Urothelium cell line (cell line): ENCODE results near the gene ARID1A.
"Not testable (repeated sequence)": the region's sequence is repeated elsewhere in the genome, so short reads cannot be mapped to it uniquely, and the experiment has no call there.

Experiments
- DNase-seq: peaks from one replicate; pipeline ENCODE4 v3.0.0; 2011; ENCODE audit warnings: low spot score, mixed read lengths
- FAIRE-seq: peaks from 2 replicates; lab custom pipeline; 2011; peaks lifted over from hg19 to GRCh38; lab: Jason Lieb, UNC

Gene ARID1A

GRCh38 chr1:26695356-26696118 is at the start of gene ARID1A:
TSS of gene ARID1A (plus strand) at chr1:26696015. CDS start at chr1:26696404, 389 bp downstream.
- peak; percentile 79 for DNase-seq
- FAIRE-seq = no peak

- FAIRE-seq = no peak
- DNase-seq = no peak
Observed at GRCh38 chr1:26664802-26665201, 31.0 kb upstream of the ARID1A start.

- FAIRE-seq = no peak
- no peak for DNase-seq
Observed at GRCh38 chr1:26666855-26667254, 29.0 kb upstream of the ARID1A start.

GRCh38 chr1:26668106-26668786 is 27.6 kb upstream of the ARID1A start:
- DNase-seq, FAIRE-seq: not testable (repeated sequence)

GRCh38 chr1:26677306-26678115 is 18.3 kb upstream of the ARID1A start:
- DNase-seq (peak; percentile 86), FAIRE-seq (peak; percentile 85)

GRCh38 chr1:26684763-26685508 is 10.9 kb upstream of the ARID1A start:
- FAIRE-seq = no peak
- DNase-seq = no peak

- FAIRE-seq (no peak), DNase-seq (no peak)
Observed at GRCh38 chr1:26686795-26687194, 9.0 kb upstream of the ARID1A start.

- no peak for DNase-seq
- no peak for FAIRE-seq
Observed at GRCh38 chr1:26689504-26689903, 6.3 kb upstream of the ARID1A start.

- DNase-seq (no peak), FAIRE-seq (no peak)
Observed at GRCh38 chr1:26690157-26690556, 5.7 kb upstream of the ARID1A start.

GRCh38 chr1:26690576-26691031 is 5.2 kb upstream of the ARID1A start:
- FAIRE-seq (no peak), DNase-seq (no peak)

- DNase-seq = peak; percentile 80
- FAIRE-seq = no peak
Observed at GRCh38 chr1:26692211-26692792, 3.5 kb upstream of the ARID1A start.

GRCh38 chr1:26692793-26693490 is 2.9 kb upstream of the ARID1A start:
- FAIRE-seq (peak; percentile 17), DNase-seq (peak; percentile 91)

- FAIRE-seq (no peak), DNase-seq (no peak)
Observed at GRCh38 chr1:26693599-26694572, 1.9 kb upstream of the ARID1A start.

- DNase-seq = no peak
- FAIRE-seq = no peak
Observed at GRCh38 chr1:26694638-26695355, 1.0 kb upstream of the ARID1A start.

GRCh38 chr1:26696119-26696653 is 371 bp downstream of the ARID1A start:
- no peak for FAIRE-seq

GRCh38 chr1:26696654-26697430 is 1.0 kb downstream of the ARID1A start:
- FAIRE-seq (no peak), DNase-seq (no peak)

More at GRCh38 chr1:26696119-26696653, 371 bp downstream of the ARID1A start:
- peak; percentile 34 for DNase-seq
